ENCODE results near the gene RPS6KA2. TPM values are rescaled to one million over a fixed set of nuclear protein-coding genes. Genes with fewer than 3 reads are reported as not detected.

Gene RPS6KA2
- total and polyA plus RNA-seq, 2 experiments from 2014 or later: 19.3 to 24.0 TPM

GRCh38 chr6:166650047-166650446 is 23.0 kb upstream of the RPS6KA2 start:
- Histone ChIP-seq H3K36me3 (no peaks in the 10 kb centered on the region), H3K4me1 (ENCODE audit: low read depth) (peaks cover 33% of the 10 kb centered on the region), H3K4me3 (no peak overlapping the region), H3K27ac (no peak overlapping the region), H3K9me3 (ENCODE audit: low read depth) (no peaks in the 10 kb centered on the region), H3K27me3 (peaks cover 2% of the 10 kb centered on the region)
- DNase-seq (ENCODE audit: low read depth in 1 of 2, low spot score in 1 of 2): no peak
- no peak for TF ChIP-seq CTCF (IDR thresholded peaks at IDR 0.05; ENCODE audit: low read depth, low read length)

- Histone ChIP-seq H3K27me3 (no peaks in the 10 kb centered on the region), H3K27ac (no peak overlapping the region), H3K36me3 (no peaks in the 10 kb centered on the region), H3K4me1 (ENCODE audit: low read depth) (peaks cover 26% of the 10 kb centered on the region), H3K4me3 (no peak overlapping the region), H3K9me3 (ENCODE audit: low read depth) (no peaks in the 10 kb centered on the region)
- no peak for DNase-seq (ENCODE audit: low read depth in 1 of 2, low spot score in 1 of 2)
- TF ChIP-seq CTCF (IDR thresholded peaks at IDR 0.05; ENCODE audit: low read depth, low read length): no peak
Observed at GRCh38 chr6:166648846-166649245, 21.8 kb upstream of the RPS6KA2 start.

GRCh38 chr6:166647896-166648295 is 20.8 kb upstream of the RPS6KA2 start:
- Histone ChIP-seq H3K9me3 (ENCODE audit: low read depth) (no peaks in the 10 kb centered on the region), H3K27ac (no peak overlapping the region), H3K27me3 (no peaks in the 10 kb centered on the region), H3K36me3 (no peaks in the 10 kb centered on the region), H3K4me1 (ENCODE audit: low read depth) (peaks cover 19% of the 10 kb centered on the region), H3K4me3 (no peak overlapping the region)
- TF ChIP-seq CTCF (IDR thresholded peaks at IDR 0.05; ENCODE audit: low read depth, low read length): no peak
- DNase-seq (ENCODE audit: low read depth in 1 of 2, low spot score in 1 of 2): no peak

- no peak for TF ChIP-seq CTCF (IDR thresholded peaks at IDR 0.05; ENCODE audit: low read depth, low read length)
- no peaks in the 10 kb centered on the region for H3K27me3 ChIP-seq
- no peaks in the 10 kb centered on the region for H3K9me3 ChIP-seq (ENCODE audit: low read depth)
- peaks cover 19% of the 10 kb centered on the region for H3K4me1 ChIP-seq (ENCODE audit: low read depth)
- H3K36me3 ChIP-seq: no peaks in the 10 kb centered on the region
- no peak overlapping the region for H3K4me3 ChIP-seq
- H3K27ac ChIP-seq: no peak overlapping the region
- no peak for DNase-seq (ENCODE audit: low read depth in 1 of 2, low spot score in 1 of 2)
Observed at GRCh38 chr6:166646716-166647115, 19.7 kb upstream of the RPS6KA2 start.

- no peak for TF ChIP-seq CTCF (IDR thresholded peaks at IDR 0.05; ENCODE audit: low read depth, low read length)
- H3K27me3 ChIP-seq: no peaks in the 10 kb centered on the region
- H3K4me1 ChIP-seq (ENCODE audit: low read depth): peaks cover 16% of the 10 kb centered on the region
- no peaks in the 10 kb centered on the region for H3K9me3 ChIP-seq (ENCODE audit: low read depth)
- H3K4me3 ChIP-seq: no peak overlapping the region
- no peak overlapping the region for H3K27ac ChIP-seq
- DNase-seq (ENCODE audit: low read depth in 1 of 2, low spot score in 1 of 2): no peak
- no peaks in the 10 kb centered on the region for H3K36me3 ChIP-seq
Observed at GRCh38 chr6:166645896-166646295, 18.8 kb upstream of the RPS6KA2 start.

- Histone ChIP-seq H3K4me1 (ENCODE audit: low read depth) (peaks cover 4% of the 10 kb centered on the region), H3K9me3 (ENCODE audit: low read depth) (no peaks in the 10 kb centered on the region), H3K36me3 (no peaks in the 10 kb centered on the region), H3K4me3 (no peak overlapping the region), H3K27ac (no peak overlapping the region), H3K27me3 (no peaks in the 10 kb centered on the region)
- no peak for DNase-seq (ENCODE audit: low read depth in 1 of 2, low spot score in 1 of 2)
- no peak for TF ChIP-seq CTCF (IDR thresholded peaks at IDR 0.05; ENCODE audit: low read depth, low read length)
Observed at GRCh38 chr6:166644681-166645080, 17.6 kb upstream of the RPS6KA2 start.
